Measurements from ENCODE around the gene NABP2.

GRCh38 chr12:56221757-56222530, 2.2 kb upstream of the NABP2 start, which contains the start of gene RNF41:
- peak in 1 of 2 donors; percentile 3 for TF ChIP-seq CTCF (conservative IDR thresholded peaks at IDR 0.05 in 1 of 2, IDR thresholded peaks at IDR 0.05 in 1 of 2; ENCODE audit: low read depth in 1 of 2, low read length in 2 of 2)
- TF ChIP-seq EZH2 (IDR thresholded peaks at IDR 0.05; ENCODE audit: low read length, missing control alignments), result no peak
